T-helper 2 cell treated with Interferon-gamma antibody and Interleukin-4, amounts not matched to agents 5 μg/mL and 100 μg/mL, for 36 hours (primary cell): ENCODE measurements around the gene STRA6.

ENCODE experiments used
- DNase-seq: peaks from one replicate; pipeline ENCODE4 v3.0.0; 2021; ENCODE audit warnings: low spot score
- H3K27ac Mint-ChIP-seq: one replicate; pipeline ENCODE4 v1.8.0; 2021; ENCODE audit warnings: mild to moderate bottlenecking, mixed read lengths
- H3K27me3 Mint-ChIP-seq: one replicate; pipeline ENCODE4 v1.8.0; 2021; ENCODE audit warnings: low read depth, mixed read lengths
- H3K36me3 Mint-ChIP-seq: one replicate; pipeline ENCODE4 v1.8.0; 2021; ENCODE audit warnings: low read depth, mixed read lengths
- H3K4me1 Mint-ChIP-seq: one replicate; pipeline ENCODE4 v1.8.0; 2021; ENCODE audit warnings: low read depth, mixed read lengths
- H3K4me3 Mint-ChIP-seq: one replicate; pipeline ENCODE4 v1.8.0; 2022; ENCODE audit warnings: mild to moderate bottlenecking, moderate library complexity, mixed read lengths
- H3K9me3 Mint-ChIP-seq: one replicate; pipeline ENCODE4 v1.8.0; 2021; ENCODE audit warnings: mixed read lengths

Gene STRA6

DNA sequence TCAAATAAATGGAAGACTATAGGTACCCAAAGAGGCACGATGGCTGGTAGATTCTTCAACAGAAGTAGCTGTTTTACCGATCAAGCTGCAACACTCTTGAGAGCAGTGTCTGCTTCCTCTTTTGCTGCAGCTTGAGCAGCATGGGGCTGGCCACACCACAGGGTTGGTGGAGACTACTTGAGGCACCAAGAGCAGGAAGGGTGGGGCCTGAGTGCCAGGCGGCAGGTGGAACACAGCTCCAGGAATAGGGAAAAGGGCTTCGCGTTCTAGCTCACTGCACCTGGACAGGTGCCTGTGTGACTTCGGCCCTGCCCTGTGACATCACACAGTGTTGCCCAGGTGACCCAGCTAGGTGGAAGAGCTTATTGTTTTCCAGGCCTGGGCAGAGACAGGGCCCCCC, 33.4 kb upstream of the STRA6 start, which contains the start of gene CCDC33:
Gene CCDC33, plus strand, starts transcription at position 365 of the 400 bp plus-strand sequence. CDS start 394 bp downstream, outside the sequence.
- Mint-ChIP-seq H3K4me3 (no peak within 1 kb of the TSS), H3K4me1 (no peaks in the 10 kb centered on the region), H3K27me3 (no peaks in the 10 kb centered on the region), H3K9me3 (no peaks in the 10 kb centered on the region), H3K27ac (no peak within 1 kb of the TSS), H3K36me3 (no peaks in the 10 kb centered on the region)
- no peak for DNase-seq

DNA sequence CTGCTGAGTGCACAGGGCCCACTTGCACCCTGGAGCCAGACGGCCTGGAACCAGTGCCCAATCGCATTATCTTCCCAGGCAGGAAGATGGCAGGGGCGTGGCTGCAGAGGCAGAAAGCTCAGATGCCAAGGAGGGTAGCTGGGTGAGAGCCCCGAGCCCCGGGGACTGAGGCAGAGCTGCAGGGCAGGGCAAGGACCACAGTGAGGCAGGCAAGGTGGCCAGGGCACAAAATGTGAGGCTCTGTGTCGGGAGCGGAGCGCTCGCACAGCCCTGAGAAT, 31.9 kb upstream of the STRA6 start:
- no peak overlapping the region for H3K27ac Mint-ChIP-seq
- H3K4me3 Mint-ChIP-seq = no peak overlapping the region
- no peaks in the 10 kb centered on the region for H3K27me3 Mint-ChIP-seq
- no peaks in the 10 kb centered on the region for H3K9me3 Mint-ChIP-seq
- DNase-seq = no peak
- H3K4me1 Mint-ChIP-seq = no peaks in the 10 kb centered on the region
- no peaks in the 10 kb centered on the region for H3K36me3 Mint-ChIP-seq

DNA sequence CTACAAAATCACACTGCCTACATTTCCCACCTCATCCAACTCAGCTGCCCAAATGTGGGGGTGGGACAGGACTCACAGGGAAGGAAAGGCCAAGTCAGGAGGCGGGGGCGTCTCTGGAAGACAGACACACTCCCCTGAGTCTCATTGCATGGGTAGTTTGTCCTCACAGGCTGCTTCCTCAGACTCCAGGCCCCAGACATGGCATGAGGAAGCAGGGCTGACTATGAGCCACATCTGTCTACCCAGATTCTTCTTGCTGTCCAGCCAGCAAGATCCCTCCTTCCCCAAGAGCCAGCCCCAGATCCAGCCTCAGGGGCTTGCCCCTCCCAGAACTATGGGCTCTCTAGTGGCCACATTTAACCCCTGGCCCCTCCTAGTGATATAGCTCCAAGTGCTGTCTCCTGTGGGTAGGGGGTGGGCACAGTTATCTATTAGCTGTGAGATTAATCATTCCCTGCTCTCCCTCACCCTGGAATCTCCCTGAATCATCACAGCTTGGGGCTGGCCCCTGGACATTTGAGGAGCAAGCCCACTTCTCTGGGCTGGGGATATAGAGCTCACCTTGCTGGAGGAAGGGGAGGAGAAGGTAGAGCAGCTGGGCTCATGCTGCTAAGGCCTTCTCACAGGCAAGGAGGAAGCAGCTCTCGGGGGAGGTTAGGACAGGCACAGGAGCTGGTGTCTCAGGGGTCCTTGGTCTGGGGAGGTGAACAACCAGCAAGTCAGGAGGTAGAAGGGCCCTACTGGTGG, 31.4 kb upstream of the STRA6 start:
- H3K4me3 Mint-ChIP-seq = no peak overlapping the region
- H3K36me3 Mint-ChIP-seq = no peaks in the 10 kb centered on the region
- no peak overlapping the region for H3K27ac Mint-ChIP-seq
- no peaks in the 10 kb centered on the region for H3K4me1 Mint-ChIP-seq
- no peak for DNase-seq
- no peaks in the 10 kb centered on the region for H3K27me3 Mint-ChIP-seq
- no peaks in the 10 kb centered on the region for H3K9me3 Mint-ChIP-seq

DNA sequence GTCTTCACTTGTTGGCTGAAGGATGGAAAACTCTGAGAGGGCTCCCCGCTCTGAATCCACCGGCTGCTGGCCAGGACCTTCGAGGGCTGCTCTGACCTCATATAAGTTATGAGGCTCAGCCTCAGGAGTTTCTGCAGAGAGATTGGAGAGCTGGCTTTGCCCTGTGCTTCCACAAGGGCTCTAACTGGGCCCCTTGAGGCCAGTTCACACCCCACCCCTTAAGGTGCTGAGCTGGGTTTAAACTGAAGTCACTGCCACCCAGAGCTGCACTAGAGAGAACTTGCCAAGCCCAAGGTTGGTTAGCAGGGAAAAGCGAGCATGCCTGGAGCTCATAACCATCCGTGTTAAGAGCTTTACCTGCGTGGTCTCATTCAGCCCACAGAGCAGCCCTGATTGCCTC, 30.8 kb upstream of the STRA6 start:
- H3K4me1 Mint-ChIP-seq = no peaks in the 10 kb centered on the region
- H3K4me3 Mint-ChIP-seq = no peak overlapping the region
- no peak overlapping the region for H3K27ac Mint-ChIP-seq
- no peaks in the 10 kb centered on the region for H3K27me3 Mint-ChIP-seq
- no peak for DNase-seq
- H3K9me3 Mint-ChIP-seq = no peaks in the 10 kb centered on the region
- no peaks in the 10 kb centered on the region for H3K36me3 Mint-ChIP-seq

DNA sequence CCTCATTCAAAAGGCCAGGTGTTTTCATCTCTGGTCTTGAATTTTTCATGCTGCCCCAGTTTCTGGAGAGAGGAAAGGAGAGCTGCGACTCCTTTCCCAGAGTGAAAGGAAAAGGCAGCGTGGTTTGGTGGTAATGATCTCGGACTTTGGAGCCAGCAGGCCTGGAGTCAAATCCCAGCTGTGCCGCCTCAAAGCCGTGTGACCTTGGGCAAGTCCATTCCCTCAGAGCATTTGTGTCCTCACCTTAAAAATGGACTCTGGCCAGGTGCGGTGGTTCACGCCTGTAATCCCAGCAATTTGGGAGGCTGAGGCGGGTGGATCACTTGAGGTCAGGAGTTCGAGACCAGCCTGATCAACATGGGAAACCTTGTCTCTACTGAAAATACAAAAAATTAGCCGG, 28.9 kb upstream of the STRA6 start:
- Mint-ChIP-seq H3K27ac (no peak overlapping the region), H3K9me3 (no peaks in the 10 kb centered on the region), H3K36me3 (no peaks in the 10 kb centered on the region), H3K4me1 (no peaks in the 10 kb centered on the region), H3K27me3 (no peaks in the 10 kb centered on the region), H3K4me3 (no peak overlapping the region)
- DNase-seq = no peak

DNA sequence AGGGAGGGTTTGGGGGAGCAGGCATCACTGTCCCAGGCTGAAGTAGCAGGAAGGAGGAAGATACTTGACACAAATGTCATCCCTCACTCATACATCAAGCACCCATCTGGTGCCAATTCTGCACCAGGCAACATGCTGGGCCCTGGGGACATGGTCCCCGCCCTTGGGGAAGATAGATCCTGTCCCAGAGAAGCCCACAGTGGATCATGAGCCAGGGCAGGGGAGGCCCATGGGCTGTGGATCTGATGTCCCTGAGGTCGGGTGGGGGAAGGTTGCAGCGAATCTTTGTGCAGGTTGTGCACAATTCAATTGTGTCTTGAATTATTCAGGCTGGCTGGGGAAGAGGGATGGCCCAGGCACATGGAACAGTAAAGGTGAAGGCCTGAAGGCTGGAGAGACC, 27.1 kb upstream of the STRA6 start:
- H3K4me1 Mint-ChIP-seq = no peaks in the 10 kb centered on the region
- no peaks in the 10 kb centered on the region for H3K9me3 Mint-ChIP-seq
- H3K4me3 Mint-ChIP-seq = no peak overlapping the region
- H3K27me3 Mint-ChIP-seq = peaks cover 5% of the 10 kb centered on the region
- no peak for DNase-seq
- H3K36me3 Mint-ChIP-seq = no peaks in the 10 kb centered on the region
- no peak overlapping the region for H3K27ac Mint-ChIP-seq

DNA sequence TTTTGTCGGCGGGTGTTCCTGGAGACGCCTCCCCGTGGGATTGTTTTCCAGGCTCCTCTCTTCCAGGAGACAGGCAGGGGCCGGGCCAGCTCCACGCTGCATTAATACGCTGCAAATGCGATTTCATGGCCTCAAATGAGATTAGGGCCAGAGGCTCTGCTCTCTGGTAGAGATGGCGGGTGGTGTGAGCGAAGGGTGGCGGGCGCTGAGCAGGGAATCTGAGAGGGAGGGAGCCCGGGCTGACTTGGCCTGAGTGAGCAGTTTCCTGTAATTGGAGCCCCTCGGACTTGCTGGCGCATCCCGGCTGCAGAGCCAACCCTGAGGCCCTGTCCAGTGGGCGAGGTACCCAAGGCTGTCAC, 26.1 kb upstream of the STRA6 start:
- no peak overlapping the region for H3K27ac Mint-ChIP-seq
- no peak overlapping the region for H3K4me3 Mint-ChIP-seq
- no peaks in the 10 kb centered on the region for H3K9me3 Mint-ChIP-seq
- no peaks in the 10 kb centered on the region for H3K36me3 Mint-ChIP-seq
- peaks cover 12% of the 10 kb centered on the region for H3K27me3 Mint-ChIP-seq
- H3K4me1 Mint-ChIP-seq = no peaks in the 10 kb centered on the region
- no peak for DNase-seq

DNA sequence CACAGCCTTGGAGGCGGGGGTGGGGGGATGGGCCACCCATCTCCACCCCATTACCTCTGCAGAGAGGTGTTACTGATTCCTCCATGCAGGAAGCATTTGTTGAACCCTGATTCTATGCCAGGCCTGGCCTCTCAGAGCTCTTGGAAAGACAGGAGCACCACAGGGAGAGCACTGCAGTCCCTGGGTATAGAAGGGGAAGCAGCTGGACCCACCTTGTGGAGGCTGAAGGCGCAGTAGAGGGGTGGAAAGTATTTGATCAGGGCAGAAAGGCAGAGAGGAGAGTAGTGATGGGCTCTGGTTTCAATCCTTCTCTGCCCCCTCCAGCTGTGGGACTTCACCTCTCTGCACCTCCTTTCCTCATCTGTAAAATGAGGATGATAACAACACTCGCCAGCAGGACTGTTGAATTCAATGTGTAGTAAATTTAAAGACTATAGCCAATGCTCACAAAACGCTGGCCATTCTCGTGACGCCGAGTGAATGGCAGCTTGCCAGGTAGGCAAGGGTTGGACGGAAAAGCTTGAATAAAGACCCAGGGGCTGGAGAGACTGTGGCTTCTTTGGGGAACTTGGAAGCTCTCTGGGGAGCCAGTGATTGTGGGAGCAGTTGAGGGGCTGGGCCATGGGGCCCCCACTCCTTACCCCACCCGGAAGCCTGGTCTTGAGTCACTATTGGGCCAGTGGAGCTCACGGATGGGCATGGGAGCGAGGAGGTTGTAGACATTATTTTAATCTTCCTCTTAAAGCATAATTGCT, 25.6 kb upstream of the STRA6 start:
- Mint-ChIP-seq H3K27me3 (peaks cover 18% of the 10 kb centered on the region), H3K36me3 (no peaks in the 10 kb centered on the region), H3K4me3 (no peak overlapping the region), H3K9me3 (no peaks in the 10 kb centered on the region), H3K4me1 (no peaks in the 10 kb centered on the region), H3K27ac (no peak overlapping the region)
- no peak for DNase-seq

DNA sequence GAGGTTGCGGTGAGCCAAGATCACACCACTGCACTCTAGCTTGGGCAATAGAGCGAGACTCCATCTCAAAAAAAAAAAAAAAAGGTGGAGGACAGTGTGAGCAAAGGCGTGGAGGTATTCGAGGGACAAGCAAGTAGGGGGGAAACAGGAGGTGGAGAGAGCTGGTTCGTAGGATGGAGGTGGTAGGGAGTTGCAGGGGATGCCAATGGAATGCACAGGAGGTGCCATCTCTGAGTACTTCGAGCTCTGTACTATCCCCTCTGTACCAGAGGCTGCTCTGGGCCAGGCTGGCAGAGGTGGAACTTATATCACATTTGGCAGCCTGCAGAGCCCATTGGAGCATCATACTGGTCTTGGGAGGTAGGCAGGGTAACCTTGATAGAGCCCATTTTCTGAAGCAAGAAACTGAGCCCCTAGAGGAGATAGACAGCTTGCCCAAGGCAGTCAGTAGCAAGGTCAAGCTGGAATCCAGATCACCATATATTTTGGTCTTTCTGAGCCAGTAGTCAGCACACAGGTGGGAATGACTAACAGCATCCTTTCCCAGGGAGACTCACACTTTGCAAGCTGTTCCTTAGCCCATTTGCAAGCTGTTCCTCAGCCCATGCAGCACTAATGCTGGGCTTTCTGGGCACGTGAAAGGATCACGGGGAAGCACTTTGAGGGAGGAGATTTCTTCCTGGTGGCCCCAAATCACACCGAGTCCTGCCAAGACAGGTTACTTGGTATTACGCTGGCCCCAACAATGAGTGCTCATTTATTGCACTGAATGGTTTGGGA, 24.4 kb upstream of the STRA6 start:
- Mint-ChIP-seq H3K27ac (no peak overlapping the region), H3K4me1 (no peaks in the 10 kb centered on the region), H3K27me3 (peaks cover 24% of the 10 kb centered on the region), H3K36me3 (no peaks in the 10 kb centered on the region), H3K4me3 (no peak overlapping the region), H3K9me3 (no peaks in the 10 kb centered on the region)
- no peak for DNase-seq

DNA sequence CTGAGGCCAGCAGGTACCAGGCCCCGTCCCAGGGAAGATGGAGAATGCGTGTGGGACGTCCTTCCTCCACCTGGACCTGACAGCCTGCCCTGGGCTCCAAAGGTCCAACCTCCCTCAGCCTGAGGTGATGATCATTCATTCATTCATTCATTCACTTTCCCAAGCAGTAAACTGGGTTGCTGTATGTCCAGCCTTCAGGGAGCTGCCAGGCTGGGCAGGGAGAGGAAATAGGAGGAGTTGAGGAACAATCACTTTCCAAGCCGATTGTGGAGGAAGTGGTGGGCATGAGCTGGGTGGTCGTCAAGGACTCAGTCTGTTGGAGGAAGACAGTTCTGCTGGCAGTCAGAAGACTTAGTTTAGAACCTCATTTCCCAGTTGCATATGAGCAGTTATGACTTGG, 23.3 kb upstream of the STRA6 start:
- DNase-seq = no peak
- H3K4me1 Mint-ChIP-seq = no peaks in the 10 kb centered on the region
- no peak overlapping the region for H3K4me3 Mint-ChIP-seq
- no peak overlapping the region for H3K27ac Mint-ChIP-seq
- peaks cover 28% of the 10 kb centered on the region for H3K27me3 Mint-ChIP-seq
- no peaks in the 10 kb centered on the region for H3K36me3 Mint-ChIP-seq
- H3K9me3 Mint-ChIP-seq = no peaks in the 10 kb centered on the region

DNA sequence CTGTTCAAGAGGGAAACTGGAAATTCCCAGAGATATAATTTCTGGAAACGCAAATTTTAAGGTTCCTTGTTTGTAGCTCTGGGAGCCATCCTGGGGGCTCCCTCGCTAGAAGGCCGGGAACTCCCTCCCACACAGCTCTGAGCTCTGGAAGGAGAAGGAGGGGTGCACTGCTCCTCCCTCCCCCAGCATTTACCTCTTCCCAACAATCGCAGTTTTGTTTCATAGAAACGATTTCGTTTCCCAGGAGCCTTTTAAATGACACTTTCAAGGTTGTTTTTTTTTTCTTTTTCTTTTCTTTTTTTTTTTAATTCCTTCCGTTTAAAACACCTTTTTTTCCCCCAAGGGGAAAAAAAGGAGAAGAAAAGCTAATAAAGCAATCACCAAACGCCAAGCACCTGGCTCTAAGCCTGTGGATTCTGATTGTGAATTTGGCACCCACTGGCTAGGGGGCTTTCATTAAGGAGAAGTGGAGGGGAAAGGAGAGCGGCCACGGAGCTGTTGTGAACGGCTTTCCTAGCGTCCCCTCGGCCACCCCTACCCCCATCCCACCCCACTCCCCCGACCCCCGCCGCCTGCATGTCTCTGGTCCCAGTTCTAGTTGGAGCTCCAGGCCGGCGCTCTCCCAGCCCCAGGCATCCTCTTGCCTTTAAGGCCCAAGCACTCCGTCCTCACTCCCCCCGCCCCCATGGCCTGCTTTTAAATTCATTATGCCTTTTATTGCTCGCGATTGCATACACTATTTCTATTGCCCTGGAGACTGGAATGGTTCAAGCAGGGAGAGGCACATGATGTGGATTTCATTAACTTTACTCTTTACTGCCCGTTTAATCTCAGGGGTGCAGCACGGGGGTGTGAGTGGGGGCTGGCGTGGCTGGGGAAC, 19.9 kb upstream of the STRA6 start:
- H3K27me3 Mint-ChIP-seq = peaks cover 35% of the 10 kb centered on the region
- H3K36me3 Mint-ChIP-seq = no peaks in the 10 kb centered on the region
- no peak overlapping the region for H3K4me3 Mint-ChIP-seq

DNA sequence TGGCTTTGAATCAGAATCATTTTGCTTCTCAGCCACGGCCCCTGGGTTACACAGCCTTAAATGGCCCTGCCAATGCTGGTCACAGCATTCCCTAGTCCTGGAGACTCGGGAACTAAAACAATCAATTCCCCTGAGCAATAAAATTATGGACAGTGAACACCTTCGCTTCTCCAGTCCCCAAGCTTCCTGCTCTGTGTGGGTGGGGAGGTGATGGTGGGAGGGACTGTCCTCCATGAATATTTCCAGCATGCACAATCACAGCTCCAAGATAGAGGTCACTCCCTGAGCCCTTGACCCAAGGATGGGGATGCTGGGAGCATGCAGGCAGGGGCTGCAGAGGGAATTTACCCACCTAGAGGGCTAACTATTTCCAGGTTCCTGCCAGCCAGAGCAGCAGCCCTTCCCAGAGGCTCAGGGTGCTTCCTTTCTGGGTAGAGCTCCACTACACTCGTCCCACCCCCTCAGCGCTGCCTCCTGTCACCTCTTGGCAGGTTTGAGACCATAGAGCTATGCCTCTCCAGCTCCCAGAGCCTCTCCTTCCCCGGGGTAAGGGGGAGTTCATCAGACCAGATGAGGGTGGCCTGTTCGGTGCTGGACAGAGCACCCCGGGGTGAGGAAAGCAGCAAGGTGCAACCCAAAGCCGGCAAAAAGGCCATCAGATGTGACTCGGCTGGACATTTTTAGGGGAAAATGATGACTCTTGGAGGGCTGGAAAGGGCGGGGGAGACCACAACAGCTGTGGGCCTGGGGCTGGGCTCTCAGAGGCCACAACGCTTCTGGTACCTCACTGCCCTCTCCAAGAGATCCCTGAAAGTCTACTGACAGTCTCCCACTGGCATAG, 19.0 kb upstream of the STRA6 start:
- H3K27me3 Mint-ChIP-seq = peaks cover 35% of the 10 kb centered on the region
- H3K9me3 Mint-ChIP-seq = no peaks in the 10 kb centered on the region
- H3K4me1 Mint-ChIP-seq = no peaks in the 10 kb centered on the region
- DNase-seq = no peak
- H3K4me3 Mint-ChIP-seq = no peak overlapping the region
- no peak overlapping the region for H3K27ac Mint-ChIP-seq
- H3K36me3 Mint-ChIP-seq = no peaks in the 10 kb centered on the region

More for the DNA sequence above, 19.9 kb upstream of the STRA6 start:
- no peaks in the 10 kb centered on the region for H3K9me3 Mint-ChIP-seq
- no peak overlapping the region for H3K27ac Mint-ChIP-seq
- no peak for DNase-seq
- H3K4me1 Mint-ChIP-seq = no peaks in the 10 kb centered on the region
